ENCODE data around the gene INSM1. TPM values are rescaled to one million over a fixed set of nuclear protein-coding genes. Genes with fewer than 3 reads are reported as not detected.

INSM1 gene
- total RNA-seq, 5 donors from 2014 or later (not counting 1 experiment from before 2014, with no cell fraction given), result not detected

DNA sequence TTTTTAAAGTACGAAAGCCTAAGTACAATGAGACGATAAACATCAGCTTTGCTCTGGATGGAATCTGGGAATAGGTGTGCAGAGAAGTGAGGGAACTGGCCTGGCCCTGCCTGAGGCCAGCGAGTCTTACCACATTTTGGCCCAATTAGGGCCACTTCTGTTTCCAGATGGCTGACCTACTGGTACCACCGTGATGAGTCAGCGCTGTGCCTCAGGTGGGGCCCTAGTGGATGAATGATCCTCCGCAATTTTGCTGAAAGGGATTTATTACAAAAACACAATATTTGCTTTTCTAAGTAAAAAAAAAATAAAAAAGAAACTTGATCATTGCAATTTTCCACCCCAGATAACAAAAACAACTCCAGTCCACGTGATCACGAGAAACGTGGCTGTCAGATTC, 22.5 kb downstream of the INSM1 start:
- Histone ChIP-seq H3K9me3 (no peaks in the 10 kb centered on the region), H3K27me3 (replicated peaks in 1 of 2; ENCODE audit: control insufficient read depth in 2 of 2, extremely low read depth in 1 of 2, insufficient read depth in 2 of 2, low read length in 1 of 2) (no peaks in the 10 kb centered on the region), H3K36me3 (ENCODE audit: control insufficient read depth in 2 of 2, extremely low read depth in 1 of 2, insufficient read depth in 1 of 2, low read length in 1 of 2) (peaks cover 2 to 7% of the 10 kb centered on the region in 2 donors), H3K4me3 (ENCODE audit: control insufficient read depth in 1 of 2, extremely low read depth in 1 of 2, low read length in 1 of 2) (no peak overlapping the region), H3K27ac (ENCODE audit: low read length) (no peak overlapping the region), H3K4me1 (ENCODE audit: control insufficient read depth in 1 of 2, extremely low read depth in 1 of 2, insufficient read depth in 2 of 2, low read length in 2 of 2) (no peaks in the 10 kb centered on the region)
- DNase-seq (no peak), ATAC-seq (replicated peaks in 1 of 4) (no peak)
- H3K4me1 Mint-ChIP-seq, result no peaks in the 10 kb centered on the region
- no peak overlapping the region for H3K27ac Mint-ChIP-seq
- 95% methylated on average over 3 of the region's 9 CpGs for WGBS (ENCODE audit: insufficient coverage)
- ChIA-PET CTCF (no interaction called here), POLR2A (no interaction called here)
- peaks cover 22% of the 10 kb centered on the region for H3K36me3 Mint-ChIP-seq
- H3K9me3 Mint-ChIP-seq, result no peaks in the 10 kb centered on the region
- no peak overlapping the region for H3K4me3 Mint-ChIP-seq
- no peaks in the 10 kb centered on the region for H3K27me3 Mint-ChIP-seq

DNA sequence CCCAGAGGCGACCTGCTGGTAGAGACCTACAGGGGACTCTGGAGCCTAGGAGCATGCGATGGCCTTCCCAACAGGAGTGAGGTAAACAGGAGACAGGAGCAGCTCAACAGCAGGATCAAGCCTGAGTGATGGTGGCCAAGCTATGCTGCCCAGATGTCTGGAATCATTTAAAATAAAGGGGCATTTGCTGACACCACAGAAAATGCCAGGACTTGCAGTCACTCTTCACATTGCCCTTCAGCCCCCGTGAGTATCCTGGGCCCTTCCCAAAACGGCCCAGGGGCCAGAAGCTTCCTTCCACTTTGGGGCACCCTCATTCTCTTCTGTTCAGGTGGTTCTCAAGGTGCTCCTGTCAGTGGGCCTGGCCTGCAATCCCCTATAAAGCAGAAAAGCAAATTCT, 23.2 kb downstream of the INSM1 start:
- CTCF ChIA-PET, result no interaction called here
- Mint-ChIP-seq H3K4me3 (no peak overlapping the region), H3K36me3 (peaks cover 22% of the 10 kb centered on the region), H3K9me3 (no peaks in the 10 kb centered on the region), H3K4me1 (no peaks in the 10 kb centered on the region), H3K27me3 (no peaks in the 10 kb centered on the region), H3K27ac (no peak overlapping the region)
- no peak overlapping the region for H3K4me3 ChIP-seq (ENCODE audit: control insufficient read depth in 1 of 2, extremely low read depth in 1 of 2, low read length in 1 of 2)
- H3K36me3 ChIP-seq (ENCODE audit: control insufficient read depth in 2 of 2, extremely low read depth in 1 of 2, insufficient read depth in 1 of 2, low read length in 1 of 2), result peaks cover 7 to 8% of the 10 kb centered on the region in 2 donors
- no peak overlapping the region for H3K27ac ChIP-seq (ENCODE audit: low read length)
- DNase-seq (no peak), ATAC-seq (replicated peaks in 1 of 4) (no peak)
- no peaks in the 10 kb centered on the region for H3K9me3 ChIP-seq
- WGBS (ENCODE audit: insufficient coverage), result 73% methylated on average over 3 of the region's 4 CpGs
- H3K4me1 ChIP-seq (ENCODE audit: control insufficient read depth in 1 of 2, extremely low read depth in 1 of 2, insufficient read depth in 2 of 2, low read length in 2 of 2), result no peaks in the 10 kb centered on the region
- POLR2A ChIA-PET, result no interaction called here
- no peaks in the 10 kb centered on the region for H3K27me3 ChIP-seq (replicated peaks in 1 of 2; ENCODE audit: control insufficient read depth in 2 of 2, extremely low read depth in 1 of 2, insufficient read depth in 2 of 2, low read length in 1 of 2)

DNA sequence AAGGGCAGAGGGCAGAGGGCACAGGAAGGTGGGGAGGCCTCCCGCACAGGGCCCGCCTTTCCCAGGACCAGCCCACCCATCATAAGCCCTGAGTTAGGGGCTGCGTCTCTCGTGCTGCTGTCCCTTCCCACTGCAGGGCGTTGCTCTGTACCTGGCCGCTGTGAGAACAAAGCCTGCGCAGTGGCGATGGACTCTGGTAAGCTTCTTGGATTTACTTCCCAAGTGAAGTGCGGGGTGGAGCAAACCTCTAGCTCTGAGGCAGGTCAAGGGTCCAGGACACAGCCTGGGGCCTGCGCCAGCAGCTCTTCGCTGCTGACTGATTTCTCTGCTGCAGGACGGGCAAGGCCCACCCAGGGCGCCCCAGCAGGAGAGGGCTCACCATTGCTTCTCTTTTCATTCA, 23.9 kb downstream of the INSM1 start:
- over 99% methylated on average over 10 of the region's 13 CpGs for WGBS (ENCODE audit: insufficient coverage)
- Mint-ChIP-seq H3K9me3 (no peaks in the 10 kb centered on the region), H3K27ac (no peak overlapping the region), H3K4me1 (no peaks in the 10 kb centered on the region), H3K4me3 (no peak overlapping the region), H3K27me3 (no peaks in the 10 kb centered on the region), H3K36me3 (peaks cover 24% of the 10 kb centered on the region)
- Histone ChIP-seq H3K27me3 (replicated peaks in 1 of 2; ENCODE audit: control insufficient read depth in 2 of 2, extremely low read depth in 1 of 2, insufficient read depth in 2 of 2, low read length in 1 of 2) (no peaks in the 10 kb centered on the region), H3K36me3 (ENCODE audit: control insufficient read depth in 2 of 2, extremely low read depth in 1 of 2, insufficient read depth in 1 of 2, low read length in 1 of 2) (peaks cover 7 to 8% of the 10 kb centered on the region in 2 donors), H3K27ac (ENCODE audit: low read length) (no peak overlapping the region), H3K4me3 (ENCODE audit: control insufficient read depth in 1 of 2, extremely low read depth in 1 of 2, low read length in 1 of 2) (no peak overlapping the region), H3K4me1 (ENCODE audit: control insufficient read depth in 1 of 2, extremely low read depth in 1 of 2, insufficient read depth in 2 of 2, low read length in 2 of 2) (no peaks in the 10 kb centered on the region), H3K9me3 (no peaks in the 10 kb centered on the region)
- DNase-seq (no peak), ATAC-seq (replicated peaks in 1 of 4) (no peak)
- CTCF ChIA-PET, result no interaction called here
- POLR2A ChIA-PET, result no interaction called here

DNA sequence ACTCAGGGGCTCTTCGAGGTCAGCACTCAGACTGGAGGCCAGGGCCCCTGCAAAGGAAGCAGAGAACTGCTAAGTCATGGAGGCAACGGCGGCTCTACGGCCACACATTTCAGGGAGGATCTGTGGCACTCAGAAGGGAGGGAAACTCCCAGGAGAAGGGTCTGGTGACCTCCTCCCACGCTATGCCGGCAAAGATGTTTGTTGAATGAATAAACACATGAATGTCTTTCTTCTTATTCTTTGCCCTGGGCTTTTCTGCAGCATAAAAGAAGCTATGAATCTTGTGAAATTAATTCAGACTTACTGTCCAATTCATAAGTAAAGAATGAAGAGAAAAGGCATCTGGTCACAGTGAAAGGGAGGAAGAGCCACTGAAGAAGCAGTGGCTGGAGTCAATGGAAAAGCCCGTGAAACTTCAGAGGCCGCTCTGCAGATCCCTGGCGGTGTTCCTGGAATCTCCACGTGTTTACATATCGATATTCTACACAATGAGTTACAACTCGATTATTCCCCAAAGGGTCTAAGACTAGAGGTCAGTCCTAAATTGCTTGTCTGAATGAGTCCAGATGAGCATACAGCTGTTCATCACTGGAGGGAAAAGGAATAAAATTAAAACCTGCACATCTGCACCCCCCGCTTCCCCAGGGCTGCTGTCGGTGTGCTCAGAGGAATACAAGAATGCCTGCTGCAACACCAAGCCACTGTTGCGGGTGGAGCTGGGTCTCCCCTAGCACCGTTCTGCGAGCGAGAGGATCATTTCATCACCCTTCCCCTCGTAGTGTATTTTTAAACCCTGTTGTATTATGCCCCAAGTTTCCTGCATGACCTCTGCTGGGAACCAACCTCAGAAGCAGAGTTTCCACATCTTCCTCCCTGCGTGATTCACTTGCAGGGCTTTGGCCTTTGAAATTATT, 25.6 kb downstream of the INSM1 start:
- H3K4me1 Mint-ChIP-seq, result no peaks in the 10 kb centered on the region
- no peaks in the 10 kb centered on the region for H3K27me3 Mint-ChIP-seq
- Histone ChIP-seq H3K4me1 (ENCODE audit: control insufficient read depth in 1 of 2, extremely low read depth in 1 of 2, insufficient read depth in 2 of 2, low read length in 2 of 2) (no peaks in the 10 kb centered on the region), H3K27me3 (replicated peaks in 1 of 2; ENCODE audit: control insufficient read depth in 2 of 2, extremely low read depth in 1 of 2, insufficient read depth in 2 of 2, low read length in 1 of 2) (no peaks in the 10 kb centered on the region), H3K27ac (ENCODE audit: low read length) (no peak overlapping the region), H3K4me3 (ENCODE audit: control insufficient read depth in 1 of 2, extremely low read depth in 1 of 2, low read length in 1 of 2) (no peak overlapping the region), H3K36me3 (ENCODE audit: control insufficient read depth in 2 of 2, extremely low read depth in 1 of 2, insufficient read depth in 1 of 2, low read length in 1 of 2) (peaks cover 8 to 9% of the 10 kb centered on the region in 2 donors), H3K9me3 (no peaks in the 10 kb centered on the region)
- WGBS (ENCODE audit: insufficient coverage), result 88% methylated on average over 7 of the region's 20 CpGs
- ChIA-PET POLR2A (no interaction called here), CTCF (no interaction called here)
- H3K4me3 Mint-ChIP-seq, result no peak overlapping the region
- peaks cover 25% of the 10 kb centered on the region for H3K36me3 Mint-ChIP-seq
- no peak for DNase-seq
- no peak overlapping the region for H3K27ac Mint-ChIP-seq
- ATAC-seq (replicated peaks in 1 of 4), result no peak
- H3K9me3 Mint-ChIP-seq, result no peaks in the 10 kb centered on the region

DNA sequence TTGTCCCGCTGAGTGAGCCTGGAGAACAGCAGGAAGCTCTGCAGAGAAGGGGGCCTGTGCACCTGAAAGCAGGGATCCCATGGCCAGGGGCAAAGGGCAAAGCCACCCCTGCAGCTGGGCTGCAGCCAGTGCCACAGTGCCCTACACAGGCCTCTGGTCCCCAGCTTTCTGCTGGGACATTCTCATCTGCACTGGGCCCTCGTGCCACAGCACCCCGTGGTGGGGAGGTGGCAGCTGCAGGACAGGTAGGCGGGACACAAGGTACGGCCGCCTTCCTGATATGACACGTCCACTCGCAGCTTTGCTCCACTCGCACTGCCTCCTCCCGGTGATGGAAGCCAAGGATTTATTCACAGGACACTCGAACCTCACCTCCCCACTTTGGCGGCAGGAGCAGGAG, 27.2 kb downstream of the INSM1 start:
- ChIA-PET CTCF (no interaction called here), POLR2A (no interaction called here)
- Mint-ChIP-seq H3K9me3 (no peaks in the 10 kb centered on the region), H3K36me3 (peaks cover 34% of the 10 kb centered on the region), H3K4me1 (no peaks in the 10 kb centered on the region), H3K27ac (no peak overlapping the region), H3K27me3 (no peaks in the 10 kb centered on the region), H3K4me3 (no peak overlapping the region)
- Histone ChIP-seq H3K36me3 (ENCODE audit: control insufficient read depth in 2 of 2, extremely low read depth in 1 of 2, insufficient read depth in 1 of 2, low read length in 1 of 2) (peaks cover 8 to 12% of the 10 kb centered on the region in 2 donors), H3K9me3 (no peaks in the 10 kb centered on the region), H3K4me1 (ENCODE audit: control insufficient read depth in 1 of 2, extremely low read depth in 1 of 2, insufficient read depth in 2 of 2, low read length in 2 of 2) (no peaks in the 10 kb centered on the region), H3K27me3 (replicated peaks in 1 of 2; ENCODE audit: control insufficient read depth in 2 of 2, extremely low read depth in 1 of 2, insufficient read depth in 2 of 2, low read length in 1 of 2) (no peaks in the 10 kb centered on the region), H3K27ac (ENCODE audit: low read length) (no peak overlapping the region), H3K4me3 (ENCODE audit: control insufficient read depth in 1 of 2, extremely low read depth in 1 of 2, low read length in 1 of 2) (no peak overlapping the region)
- ATAC-seq (replicated peaks in 1 of 4) (no peak), DNase-seq (no peak)
- WGBS (ENCODE audit: insufficient coverage), result 85% methylated on average over 8 of the region's 12 CpGs

DNA sequence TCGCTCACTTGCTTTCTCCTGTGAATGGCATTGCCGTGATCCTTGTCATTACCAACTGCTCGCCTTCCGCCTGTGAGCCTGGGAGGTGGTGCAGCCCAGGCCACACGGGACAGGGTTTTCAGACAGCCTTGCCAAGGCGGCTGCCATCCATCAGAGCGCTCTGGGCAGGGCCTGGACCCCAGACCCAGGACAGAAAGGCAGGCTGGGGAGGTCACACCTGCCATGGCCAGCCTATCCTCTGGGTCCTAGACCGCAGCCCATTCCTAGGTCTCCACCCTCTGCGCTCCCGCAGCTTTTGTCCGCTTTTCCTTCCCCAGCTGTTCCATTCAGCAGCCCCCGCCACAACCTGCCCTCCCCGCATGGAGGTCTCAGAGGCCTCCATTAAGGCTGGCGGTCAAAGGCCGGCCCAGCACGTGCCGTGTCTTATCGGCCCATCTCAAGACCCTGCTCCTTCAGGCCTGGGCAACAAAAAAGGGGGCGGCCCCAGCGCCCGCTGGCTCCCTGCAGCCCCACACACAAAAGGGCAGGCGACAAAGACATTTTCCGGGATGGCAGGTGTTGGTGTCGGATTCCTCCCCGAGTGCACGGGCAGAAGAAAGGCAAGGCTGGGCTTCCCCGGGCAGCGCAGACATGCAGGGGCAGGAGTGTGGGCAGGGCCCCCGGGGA, 28.1 kb downstream of the INSM1 start:
- peaks cover 8 to 10% of the 10 kb centered on the region in 2 donors for H3K36me3 ChIP-seq (ENCODE audit: control insufficient read depth in 2 of 2, extremely low read depth in 1 of 2, insufficient read depth in 1 of 2, low read length in 1 of 2)
- Mint-ChIP-seq H3K9me3 (no peaks in the 10 kb centered on the region), H3K27me3 (no peaks in the 10 kb centered on the region), H3K4me3 (no peak overlapping the region), H3K36me3 (peaks cover 34% of the 10 kb centered on the region), H3K4me1 (no peaks in the 10 kb centered on the region), H3K27ac (no peak overlapping the region)
- no peak overlapping the region for H3K4me3 ChIP-seq (ENCODE audit: control insufficient read depth in 1 of 2, extremely low read depth in 1 of 2, low read length in 1 of 2)
- no peaks in the 10 kb centered on the region for H3K9me3 ChIP-seq
- no peaks in the 10 kb centered on the region for H3K27me3 ChIP-seq (replicated peaks in 1 of 2; ENCODE audit: control insufficient read depth in 2 of 2, extremely low read depth in 1 of 2, insufficient read depth in 2 of 2, low read length in 1 of 2)
- WGBS (ENCODE audit: insufficient coverage), result 93% methylated on average over 27 of the region's 29 CpGs
- ATAC-seq (replicated peaks in 1 of 4), result no peak
- ChIA-PET CTCF (no interaction called here), POLR2A (no interaction called here)
- no peaks in the 10 kb centered on the region for H3K4me1 ChIP-seq (ENCODE audit: control insufficient read depth in 1 of 2, extremely low read depth in 1 of 2, insufficient read depth in 2 of 2, low read length in 2 of 2)
- no peak for DNase-seq
- no peak overlapping the region for H3K27ac ChIP-seq (ENCODE audit: low read length)

Measured in T-cell (primary cell).